NCI-H510A (cell line): Measurements from ENCODE around the gene KRT35.
A peak's percentile ranks its signal among the peaks of the same experiment; 100 is the strongest.
"Not testable (repeated sequence)": the region's sequence is repeated elsewhere in the genome, so short reads cannot be mapped to it uniquely, and the experiment has no call there.

ENCODE experiments used
- DNase-seq: peaks from one replicate; lab custom pipeline; 2025; lab: John Stamatoyannopoulos, UW

The KRT35 gene

DNA sequence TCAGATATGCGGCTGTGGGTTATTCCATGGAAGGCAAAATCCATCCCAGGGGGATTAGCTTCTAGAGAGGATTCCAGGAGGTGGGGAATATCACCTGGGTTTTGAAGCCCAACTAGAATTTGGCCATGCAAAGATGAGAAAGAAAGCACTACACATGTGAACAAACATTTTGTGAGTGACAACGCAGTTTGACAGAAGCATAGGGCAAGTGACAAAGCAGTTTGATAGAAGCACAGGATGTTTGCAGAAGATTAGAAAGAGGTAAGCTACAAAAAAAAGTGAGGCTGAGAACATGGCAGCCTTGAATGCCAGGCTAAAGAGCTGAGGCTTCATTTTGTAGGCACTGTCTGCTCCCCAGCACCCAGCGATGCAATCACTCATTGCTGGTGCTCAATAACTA is 27.9 kb downstream of the KRT35 start:
- no peak for DNase-seq

DNA sequence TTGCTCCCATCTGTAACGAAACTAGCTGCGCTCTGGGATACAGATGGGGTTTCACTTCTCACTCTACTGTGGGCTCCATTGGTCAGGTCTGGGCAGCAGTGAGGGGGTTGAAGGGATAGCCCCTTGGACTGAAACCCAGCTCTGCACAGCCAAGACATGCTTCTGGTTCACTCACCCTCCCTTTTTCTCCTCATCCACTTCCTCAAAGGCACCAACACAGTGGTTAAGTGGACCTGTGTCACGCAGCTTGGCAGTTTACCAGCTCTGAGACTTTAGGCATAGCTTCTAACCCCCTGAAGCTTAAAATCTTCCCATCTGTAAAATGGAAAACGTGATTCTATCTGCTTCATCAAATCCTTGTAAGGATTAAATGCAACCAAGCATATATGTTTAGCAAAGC is 28.7 kb downstream of the KRT35 start:
- no peak for DNase-seq

DNA sequence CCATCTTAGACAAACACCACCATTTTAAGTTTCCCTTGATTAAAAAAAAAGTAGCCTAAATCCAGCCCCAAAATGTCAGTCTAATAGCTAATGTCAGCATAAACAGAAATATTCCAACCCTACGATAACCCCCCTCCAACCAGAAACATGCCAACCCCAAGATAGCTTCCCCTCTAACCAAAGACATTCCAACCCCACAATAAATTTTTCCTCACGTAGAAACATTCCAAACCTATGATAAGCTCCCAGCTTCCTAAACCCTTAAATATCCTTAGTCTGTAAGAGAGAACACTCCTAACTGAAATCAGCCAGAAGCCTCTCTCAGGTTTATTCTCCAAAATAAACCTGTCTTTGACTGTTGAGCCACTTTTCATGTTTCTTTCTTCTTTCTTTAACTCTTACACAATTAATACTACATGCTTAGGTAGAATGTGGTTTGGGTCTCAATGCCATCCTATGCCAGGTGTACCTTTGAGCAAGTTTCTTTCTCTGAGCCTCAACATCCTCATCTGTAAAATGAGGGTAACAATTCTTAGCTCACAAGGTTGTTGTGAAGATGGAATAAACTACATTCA is 29.7 kb downstream of the KRT35 start:
- no peak for DNase-seq

DNA sequence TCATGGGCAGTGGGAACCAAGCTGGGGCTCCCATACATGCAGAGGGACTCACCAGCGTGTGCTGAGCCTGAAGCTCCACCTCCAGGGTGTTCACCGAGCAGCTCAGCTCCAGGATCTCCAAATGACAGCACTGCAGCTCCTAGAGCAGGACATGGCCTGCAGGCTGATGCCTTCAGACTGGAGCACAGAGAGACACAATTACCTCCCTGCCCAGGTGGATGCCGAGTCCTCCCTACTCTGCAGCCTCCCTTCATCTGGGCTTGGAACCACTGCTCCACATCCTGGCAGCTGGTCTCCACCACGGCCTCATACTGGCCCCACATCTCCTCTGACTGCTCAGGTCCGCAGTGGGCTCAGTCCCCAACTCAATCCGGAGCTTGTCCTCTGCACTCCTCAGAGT is 31.9 kb downstream of the KRT35 start:
- DNase-seq = no peak

DNA sequence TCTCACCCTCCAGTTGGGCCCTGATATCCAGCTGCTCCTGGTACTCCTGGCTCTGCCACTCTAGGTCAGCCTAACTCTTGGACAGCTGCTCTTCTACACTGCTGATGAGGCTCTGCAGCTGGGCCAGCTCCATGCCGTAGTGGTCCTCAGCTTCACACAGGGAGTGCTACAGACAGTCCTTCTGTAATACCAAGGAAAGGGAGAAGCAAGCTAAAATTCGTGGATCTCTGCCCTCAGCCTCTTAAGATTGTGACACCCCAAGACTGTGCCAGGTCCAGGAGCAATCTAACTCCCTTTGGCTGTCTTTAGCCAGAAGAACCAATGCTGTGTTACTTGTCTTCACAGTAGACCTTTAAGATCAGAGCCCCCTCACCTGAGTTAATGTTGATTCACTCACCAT is 32.4 kb downstream of the KRT35 start:
- no peak for DNase-seq

DNA sequence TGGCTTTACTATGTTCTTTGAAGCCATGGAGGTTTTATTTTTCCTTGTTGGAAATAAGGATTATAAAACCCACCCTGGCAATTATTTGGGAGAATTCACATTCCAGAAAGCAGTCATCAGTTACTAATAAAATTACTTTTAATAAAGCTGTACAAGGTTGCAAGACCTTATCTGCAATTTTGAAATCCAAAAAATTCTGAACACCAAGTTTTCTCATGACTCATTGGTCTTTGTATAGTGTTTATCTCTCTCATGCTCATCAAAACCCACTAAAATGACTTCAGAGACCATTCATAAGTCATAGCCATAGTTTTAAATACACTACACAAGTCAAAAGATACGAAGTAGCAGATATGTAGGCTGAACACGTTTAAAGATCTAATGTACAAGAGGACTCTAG is 34.1 kb downstream of the KRT35 start:
- DNase-seq = no peak

DNA sequence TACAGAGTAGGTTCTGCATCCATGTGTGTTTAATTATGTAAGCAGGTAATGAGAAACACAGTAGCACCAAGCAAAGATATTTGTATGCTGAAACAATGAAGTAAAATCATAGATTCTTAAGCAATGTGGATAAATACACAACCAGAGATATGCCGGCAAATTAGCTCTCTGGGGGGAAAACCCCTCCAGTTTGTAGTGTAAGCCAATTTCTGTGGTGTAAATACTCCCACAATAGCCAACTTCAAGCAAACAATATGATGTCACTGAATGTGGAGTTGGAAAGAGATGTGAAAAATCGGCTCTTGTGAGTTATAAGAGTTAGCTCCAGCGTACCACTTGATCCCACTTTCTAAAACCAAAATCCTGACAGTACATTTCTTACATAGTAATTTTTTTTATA is 36.3 kb downstream of the KRT35 start:
- DNase-seq = no peak

DNA sequence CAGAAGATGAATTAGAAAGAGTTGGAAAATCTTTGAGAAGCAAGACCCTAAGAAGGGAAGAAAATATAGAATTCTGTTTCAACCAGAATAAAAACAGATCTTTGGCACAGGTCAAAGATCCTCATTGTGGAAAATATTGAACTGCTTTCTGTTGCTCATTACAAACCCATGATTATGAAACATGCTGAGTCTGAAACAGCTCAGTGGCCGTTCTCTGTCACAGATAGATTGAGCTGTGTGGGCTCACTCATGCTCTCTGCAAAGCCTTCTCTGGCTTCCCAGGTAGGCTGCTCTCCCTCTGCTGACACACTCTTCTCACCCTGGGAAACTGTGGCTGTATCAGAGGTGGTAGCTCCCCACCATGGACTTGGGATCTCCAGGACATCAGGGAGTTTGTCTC is 36.8 kb downstream of the KRT35 start:
- DNase-seq = no peak

DNA sequence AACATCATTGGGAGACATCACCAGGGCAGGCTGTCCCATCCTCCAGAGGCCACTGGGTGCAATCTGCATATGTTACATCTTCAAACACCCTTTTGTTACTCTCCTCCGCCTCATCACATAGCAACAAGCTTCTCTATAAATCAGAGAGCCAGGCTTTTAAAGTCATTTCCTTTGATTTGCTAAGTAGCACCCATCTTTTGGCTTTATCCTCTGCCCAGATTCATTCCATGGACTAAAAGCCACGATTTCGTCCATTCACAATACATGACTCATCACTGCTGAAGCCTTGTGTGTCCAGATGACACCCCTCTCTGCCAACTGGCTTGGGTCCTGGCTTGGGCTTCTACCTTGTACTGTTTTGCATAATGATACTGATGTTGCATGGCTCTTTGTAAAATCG is 38.2 kb downstream of the KRT35 start:
- no peak for DNase-seq

DNA sequence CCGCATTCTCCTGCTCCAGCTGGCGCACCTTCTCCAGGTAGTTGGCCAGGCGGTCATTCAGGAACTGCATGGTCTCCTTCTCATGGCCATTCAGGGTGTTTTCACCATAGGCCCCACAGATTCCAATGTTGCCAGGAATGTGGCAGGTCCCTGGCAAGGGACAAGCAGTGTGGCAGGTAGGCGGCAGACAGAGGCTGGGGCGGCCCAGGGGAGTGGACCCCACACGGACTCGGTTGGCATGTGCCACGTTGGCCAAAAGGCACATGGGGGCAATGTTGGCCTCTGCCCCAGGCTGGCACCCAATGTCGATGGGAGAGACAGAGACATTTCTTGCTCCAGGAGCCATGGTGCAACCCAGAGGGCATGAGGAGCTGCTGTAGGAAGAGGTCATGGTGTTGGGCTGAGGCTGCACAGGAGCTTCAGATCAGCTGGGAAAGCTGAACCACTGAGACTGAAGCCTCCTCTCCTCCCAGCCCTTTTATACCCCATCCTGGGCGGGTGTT is 40.4 kb downstream of the KRT35 start, which contains the start of gene KRT38:
TSS of gene KRT38 (minus strand) at position 453 of the 503 bp plus-strand sequence. CDS start at position 391, 62 bp downstream.
- DNase-seq = no peak

DNA sequence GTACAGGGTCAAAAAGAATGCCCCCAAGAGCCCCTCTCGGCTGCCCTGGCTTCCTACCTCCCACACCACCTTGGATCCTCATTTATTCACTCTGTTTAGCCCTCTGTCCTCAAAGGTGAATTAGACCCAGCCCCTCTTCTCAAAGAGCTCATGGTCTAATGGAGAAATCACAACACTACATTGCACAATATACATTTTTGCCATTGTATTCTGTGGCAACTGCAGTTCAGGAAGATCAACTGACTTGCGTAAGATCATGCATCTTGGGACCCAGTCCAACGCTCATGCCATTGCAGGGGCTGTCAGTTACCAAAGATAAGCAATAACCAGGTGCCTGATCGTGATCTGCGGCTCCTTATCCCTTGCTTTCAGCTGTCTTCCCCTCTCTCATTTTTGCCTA is 41.6 kb downstream of the KRT35 start:
- no peak for DNase-seq

DNA sequence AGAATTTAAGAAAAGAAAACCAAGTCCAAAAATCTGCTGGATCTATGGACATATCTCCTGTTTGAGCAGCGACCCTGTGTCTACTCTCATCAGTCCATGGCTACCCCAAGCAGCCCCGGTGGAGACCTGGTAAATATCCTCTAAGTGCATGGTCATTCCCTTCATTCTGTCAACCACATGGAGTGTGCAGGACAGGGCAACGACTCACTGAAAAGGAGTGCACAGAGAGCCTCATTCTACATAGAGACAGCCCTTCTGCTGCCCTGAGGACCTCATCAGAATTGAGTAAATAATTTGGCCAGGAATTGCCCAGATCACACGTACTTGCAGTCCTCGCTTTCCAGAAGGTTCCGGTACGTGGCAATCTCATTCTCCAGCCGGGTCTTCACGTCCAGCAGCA is 43.2 kb downstream of the KRT35 start:
- no peak for DNase-seq

DNA sequence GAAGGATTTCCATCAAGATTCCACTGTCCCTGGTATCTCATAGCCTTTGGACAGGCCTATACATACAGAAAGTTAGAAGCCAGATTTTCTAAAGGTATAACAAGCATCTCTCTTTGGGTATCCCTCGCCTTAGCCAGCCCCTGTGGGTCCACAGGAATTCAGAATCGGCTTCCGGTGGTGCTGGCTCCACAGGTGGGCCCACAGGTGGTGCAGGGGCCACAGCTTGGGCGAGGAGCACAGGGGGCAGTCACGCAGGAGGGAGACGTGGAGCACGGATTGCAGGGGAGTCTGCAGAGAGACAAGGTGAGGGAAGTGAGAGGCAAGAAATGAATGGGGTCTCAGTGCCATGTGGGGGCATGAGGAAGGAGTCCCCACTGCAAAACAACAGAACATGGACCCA is 43.7 kb downstream of the KRT35 start:
- DNase-seq = no peak

DNA sequence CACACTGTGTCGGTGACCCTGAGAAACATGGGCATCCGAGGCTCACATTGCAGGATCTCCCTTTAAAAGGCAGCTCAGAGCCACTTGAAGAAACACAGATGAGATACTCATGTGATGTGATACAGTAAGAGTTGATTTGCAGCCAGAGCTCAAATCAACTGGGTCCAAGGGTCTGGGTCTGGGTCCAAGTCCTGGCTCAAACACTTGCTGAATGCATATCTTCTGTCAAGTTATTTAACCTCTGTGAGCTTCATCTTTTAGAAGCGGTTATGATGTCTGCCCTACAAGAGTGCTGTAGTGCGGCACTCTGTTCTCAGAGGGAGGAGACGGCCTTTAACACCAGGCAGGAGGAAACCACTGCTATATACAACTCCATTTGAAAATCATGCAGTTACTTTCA is 46.5 kb downstream of the KRT35 start:
- DNase-seq = no peak

DNA sequence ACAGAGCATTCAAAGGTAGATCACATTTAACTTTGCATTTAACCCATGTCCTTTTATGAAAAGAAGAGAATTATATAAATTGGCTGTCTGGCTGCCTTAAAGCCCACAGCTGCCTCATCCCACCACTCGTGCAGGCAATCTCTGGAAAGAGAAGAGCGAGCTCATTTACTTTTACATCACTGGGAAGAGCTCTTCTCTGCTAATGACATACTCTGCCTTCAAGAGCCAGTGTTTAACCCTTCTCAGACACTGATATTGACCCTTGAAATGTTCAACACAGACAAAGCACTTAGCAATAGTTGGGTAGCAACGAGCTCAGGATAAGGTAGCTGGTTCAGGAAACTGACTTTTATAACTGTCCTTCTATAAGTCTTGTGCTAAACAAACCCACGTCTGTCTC is 46.9 kb downstream of the KRT35 start:
- DNase-seq = peak; percentile 46

DNA sequence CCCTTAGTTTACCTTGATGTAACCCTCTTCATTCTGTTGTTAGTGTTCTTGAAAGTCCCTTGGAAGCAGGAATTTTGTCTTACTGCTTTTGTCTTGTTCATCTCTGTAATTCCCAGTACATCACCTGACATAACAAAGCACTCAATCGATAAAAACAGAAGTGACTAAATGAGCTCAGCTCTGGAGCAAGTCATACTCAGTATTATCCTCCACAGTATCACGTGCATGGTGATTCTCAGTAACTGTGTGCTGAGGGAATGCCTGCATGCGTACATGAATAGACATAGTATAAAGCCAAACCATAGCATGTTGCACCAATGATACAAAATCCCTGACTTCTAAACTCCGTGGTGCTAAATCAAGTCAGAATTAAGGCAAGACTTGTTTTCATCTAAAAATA is 47.4 kb downstream of the KRT35 start:
- no peak for DNase-seq

DNA sequence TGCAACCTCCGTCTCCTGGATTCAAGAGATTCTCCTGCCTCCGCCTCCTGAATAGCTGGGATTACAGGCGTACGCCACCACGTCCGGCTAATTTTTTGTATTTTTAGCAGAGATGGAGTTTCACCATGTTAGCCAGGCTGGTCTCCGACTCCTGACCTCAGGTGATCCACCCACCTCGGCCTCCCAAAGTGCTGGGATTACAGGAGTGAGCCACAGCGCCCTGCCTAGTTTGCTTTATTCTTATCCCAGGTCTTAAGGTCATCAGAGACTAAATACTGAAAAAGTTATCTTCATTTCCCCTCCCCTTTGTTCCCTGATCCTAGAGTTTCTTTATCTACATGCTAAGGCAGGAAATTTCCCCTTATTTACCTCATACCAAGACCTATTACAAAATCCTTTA is 50.6 kb downstream of the KRT35 start:
- not testable (repeated sequence) for DNase-seq

DNA sequence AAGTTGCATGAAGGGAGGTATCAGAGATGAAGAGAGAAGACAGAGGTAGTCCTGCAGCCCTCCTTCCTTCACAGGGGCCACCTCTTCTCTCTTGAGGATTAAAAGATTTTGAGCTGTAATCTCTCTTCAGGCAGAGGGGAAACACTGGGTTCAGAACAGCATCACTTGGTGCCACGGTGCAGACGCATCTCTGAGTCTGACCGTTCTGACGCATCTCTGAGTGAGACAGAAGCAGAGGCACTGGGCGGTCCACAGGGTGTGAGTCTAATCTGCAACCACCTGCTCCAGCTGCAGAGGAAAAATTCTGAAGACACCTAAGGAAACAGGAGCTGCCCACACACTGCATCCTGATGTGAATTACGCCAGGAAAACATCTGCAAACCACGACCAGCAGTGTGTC is 51.3 kb downstream of the KRT35 start:
- DNase-seq = no peak

DNA sequence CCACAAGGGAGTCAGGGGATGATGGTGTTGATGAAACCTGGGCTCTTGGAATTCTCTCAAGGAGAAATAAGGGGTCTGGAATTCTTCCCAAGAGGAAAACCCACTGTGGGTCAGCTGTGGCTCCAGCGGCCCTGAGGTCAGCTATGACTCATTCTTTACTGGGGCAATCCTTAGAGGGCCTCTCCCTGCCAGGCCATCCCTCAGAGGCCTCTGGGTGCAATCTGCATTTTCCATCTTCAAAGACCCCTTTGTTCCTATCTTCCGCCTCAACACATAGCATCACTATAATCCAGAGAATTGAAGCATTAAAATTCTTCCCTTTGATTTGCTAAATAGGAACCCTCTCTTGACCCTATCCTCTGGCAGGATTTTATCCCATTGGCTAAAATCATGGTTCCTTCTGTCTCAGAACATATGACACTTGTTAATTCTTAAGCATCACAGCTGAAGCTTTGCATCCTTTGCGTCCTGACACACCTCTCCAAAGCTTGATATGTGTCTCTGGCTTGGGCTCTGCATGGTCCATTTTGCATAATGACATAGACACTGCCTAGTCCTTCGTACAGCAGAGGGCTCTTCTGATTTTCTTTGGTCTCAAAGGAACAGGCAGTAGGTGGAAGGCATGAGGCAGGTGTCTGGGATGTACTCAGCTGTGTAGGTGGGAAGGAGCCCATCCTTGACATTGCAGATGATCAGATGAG is 52.2 kb downstream of the KRT35 start:
- DNase-seq = no peak
